NB4 (cell line): ENCODE data around the gene SPRYD3.
"Not testable (repeated sequence)": the region's sequence is repeated elsewhere in the genome, so short reads cannot be mapped to it uniquely, and the experiment has no call there.

ENCODE experiments used
- CTCF ChIP-seq: IDR thresholded peaks from one replicate; pipeline ENCODE4 v1.5.1; 2012; ENCODE audit warnings: low read depth, low read length
- MAX ChIP-seq: IDR thresholded peaks from 2 replicates; pipeline ENCODE4 v1.6.1; 2011; ENCODE audit warnings: low read depth, low read length
- MYC ChIP-seq: IDR thresholded peaks from 2 replicates; pipeline ENCODE4 v1.6.1; 2011; ENCODE audit warnings: low read depth, low read length
- POLR2A ChIP-seq: IDR thresholded peaks from 2 replicates; pipeline ENCODE4 v1.6.1; 2011; ENCODE audit warnings: mild to moderate bottlenecking; ENCODE audit not compliant: insufficient read length; ENCODE audit errors: extremely low read depth

GRCh38 chr12:53095596-53095895, 16.4 kb upstream of the SPRYD3 start:
- not testable (repeated sequence) for TF ChIP-seq CTCF, POLR2A, MYC, MAX
